Measurements from ENCODE around the gene TRERF1.
A peak's percentile ranks its signal among the peaks of the same experiment; 100 is the strongest.

Gene TRERF1

DNA sequence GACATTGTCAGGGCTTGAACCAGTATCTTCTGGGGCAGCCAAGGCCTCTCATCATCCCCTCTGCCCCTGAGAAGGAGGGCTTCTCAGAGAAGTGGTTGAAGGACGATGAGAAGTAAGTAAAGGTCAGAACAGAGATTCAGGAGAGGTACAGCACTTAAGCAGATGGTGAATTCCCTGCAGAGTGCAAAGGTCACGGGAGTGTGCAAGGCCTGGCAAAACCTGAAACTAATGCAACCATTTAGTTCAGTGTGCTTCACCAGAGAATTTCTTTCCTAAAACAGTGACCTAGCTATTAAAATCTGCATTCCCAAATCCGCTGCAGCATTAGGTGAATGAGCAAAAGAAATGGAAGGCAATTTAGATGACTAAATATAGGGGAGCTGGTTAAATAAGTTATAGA, 58.4 kb downstream of the TRERF1 start:
- DNase-seq (ENCODE audit: low read depth in 2 of 2): no peak

DNA sequence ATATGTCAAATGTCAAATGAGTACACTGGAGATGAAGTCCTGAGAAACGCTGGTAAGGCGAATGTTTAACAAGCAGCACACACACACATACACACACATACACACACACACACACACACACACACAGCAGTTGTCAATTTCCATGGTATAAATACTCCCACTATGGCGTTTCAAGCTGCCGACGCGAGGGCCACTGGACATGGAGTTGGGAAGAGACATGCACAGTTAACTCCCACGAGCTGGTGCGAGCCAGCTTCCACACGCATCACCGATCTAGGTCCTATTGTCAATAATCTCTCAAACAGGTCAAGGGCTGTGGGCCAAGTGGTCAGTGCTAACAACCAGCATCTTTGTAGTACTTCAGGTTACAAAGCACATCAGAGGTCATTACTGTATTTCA, 58.9 kb downstream of the TRERF1 start:
- no peak for DNase-seq (ENCODE audit: low read depth in 2 of 2)

DNA sequence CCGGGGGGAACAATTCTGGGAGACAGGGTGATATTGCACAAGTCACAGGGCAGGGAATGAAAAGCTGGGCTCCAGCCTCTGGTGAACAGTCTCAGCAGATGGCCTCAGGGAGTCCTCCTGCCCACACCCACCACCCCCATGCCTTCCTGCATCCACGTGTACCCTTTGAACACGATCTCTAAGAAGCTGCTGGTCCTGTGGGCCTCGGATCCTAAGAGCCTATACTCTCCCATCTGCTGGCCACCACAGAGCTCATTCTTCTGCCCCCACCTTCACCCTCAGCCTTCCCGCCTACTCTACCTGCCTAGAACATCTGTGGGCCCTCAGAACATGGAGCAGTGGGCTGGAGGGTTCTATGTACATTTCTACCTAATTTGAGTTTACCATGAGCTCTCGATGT, 60.3 kb downstream of the TRERF1 start:
- DNase-seq (ENCODE audit: low read depth in 2 of 2): no peak

DNA sequence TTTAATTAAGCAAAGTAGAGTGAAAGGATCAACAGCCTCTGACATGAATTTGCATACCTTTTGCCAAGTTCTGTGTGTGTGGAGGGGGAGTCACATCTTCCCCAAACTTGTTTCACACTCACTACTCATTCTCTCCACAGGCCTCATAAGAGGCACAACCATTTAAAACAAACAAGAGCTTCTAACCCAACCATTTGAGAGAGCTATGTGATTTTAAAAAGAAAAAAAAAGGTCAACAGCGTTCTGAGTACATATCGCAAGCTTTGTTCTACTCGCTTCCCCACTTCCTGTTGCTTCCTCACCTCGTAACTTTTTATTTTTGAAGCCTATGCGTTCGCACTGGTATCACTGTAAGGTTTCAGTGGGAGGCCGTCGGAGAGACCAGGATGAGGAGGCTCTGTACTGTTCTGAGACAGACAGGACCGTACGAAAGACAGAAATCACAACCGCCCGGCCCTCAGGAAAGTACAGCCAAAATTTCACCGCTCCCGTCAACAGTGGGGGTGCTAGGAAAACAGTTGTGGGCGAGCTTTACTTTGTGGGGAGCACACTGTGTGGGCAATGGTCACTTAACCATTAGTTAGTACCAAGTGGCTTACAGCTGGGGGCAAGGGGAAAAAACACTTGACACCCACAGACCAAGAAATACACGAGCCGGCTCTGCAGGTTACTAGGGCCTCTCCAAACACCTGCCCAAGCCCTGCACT, 61.3 kb downstream of the TRERF1 start:
- DNase-seq (ENCODE audit: low read depth in 2 of 2): peak; percentile 35 to 45

DNA sequence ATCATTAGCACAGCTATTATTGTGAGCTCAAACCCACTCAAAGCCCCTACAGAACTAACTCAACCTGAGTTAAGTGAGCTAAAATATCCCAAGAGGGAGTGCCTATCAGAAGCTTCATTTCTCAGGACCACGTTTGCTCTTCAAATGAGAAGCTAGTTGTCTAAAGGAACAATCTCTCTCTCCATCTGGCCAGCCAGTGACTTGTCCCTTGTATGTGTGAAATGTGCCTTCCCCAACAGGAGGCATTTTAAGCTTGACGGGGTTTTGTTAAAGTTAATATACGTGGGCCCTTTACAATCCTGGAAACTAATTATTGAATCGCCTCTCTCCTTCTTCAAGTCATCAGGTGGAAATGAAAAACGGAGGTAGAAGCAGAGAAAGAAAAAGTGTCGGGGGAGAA, 62.0 kb downstream of the TRERF1 start:
- no peak for DNase-seq (ENCODE audit: low read depth in 2 of 2)

DNA sequence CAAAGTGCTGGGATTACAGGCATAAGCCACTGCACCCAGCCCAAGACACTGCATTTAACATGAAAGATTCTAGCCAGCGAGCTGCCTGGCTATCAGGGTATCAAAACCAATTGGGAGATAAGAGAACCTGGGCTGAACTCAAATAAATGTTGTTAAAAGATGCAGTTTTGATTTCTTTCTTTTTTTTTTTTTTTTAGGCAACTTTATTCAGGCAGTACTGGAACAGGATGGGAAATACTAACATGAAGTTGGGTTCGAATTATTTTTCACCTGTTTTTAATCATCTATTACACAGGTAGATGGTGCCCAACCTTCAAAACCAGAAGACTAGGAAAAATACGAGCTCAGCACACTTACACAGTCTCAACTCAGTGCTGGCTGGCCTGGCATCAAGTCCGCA, 63.7 kb downstream of the TRERF1 start:
- no peak for DNase-seq (ENCODE audit: low read depth in 2 of 2)

DNA sequence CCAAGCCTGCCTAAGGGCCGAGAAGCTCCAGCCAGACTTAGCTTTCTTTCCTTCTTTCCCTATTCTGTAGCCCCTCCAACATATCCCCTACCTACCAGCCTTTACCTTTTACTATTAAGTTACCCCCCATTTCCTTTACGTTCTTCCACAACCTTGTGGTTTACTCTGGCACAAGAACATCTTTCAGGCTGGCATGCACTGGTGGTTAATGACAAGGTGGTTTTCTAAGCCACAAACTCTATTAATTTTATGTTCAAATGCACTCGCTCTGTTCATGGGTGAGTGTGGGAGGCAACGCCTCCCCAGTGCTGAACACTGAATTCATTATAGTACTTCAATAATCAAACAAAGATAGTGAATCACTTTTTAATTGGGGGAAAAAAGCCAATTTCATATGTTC, 64.4 kb downstream of the TRERF1 start:
- no peak for DNase-seq (ENCODE audit: low read depth in 2 of 2)

DNA sequence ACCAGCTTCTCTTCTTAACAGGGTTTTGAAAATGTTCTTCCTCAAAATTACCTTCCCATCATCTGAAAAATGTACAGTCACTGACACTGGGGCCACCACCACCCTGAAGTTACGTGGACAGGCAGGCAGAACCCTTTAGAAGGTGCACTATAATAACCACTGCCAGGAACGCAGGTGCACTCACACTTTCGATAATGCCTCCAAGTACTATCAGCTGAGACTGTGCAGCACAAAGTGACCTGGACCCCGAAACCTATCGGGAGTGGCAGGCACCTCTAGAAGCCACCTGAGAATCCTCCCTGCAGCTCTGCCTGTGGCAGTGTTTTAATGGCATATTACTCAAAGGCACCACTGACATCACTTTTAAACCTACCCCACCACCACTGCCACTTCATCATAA, 66.4 kb downstream of the TRERF1 start:
- no peak for DNase-seq (ENCODE audit: low read depth in 2 of 2)

DNA sequence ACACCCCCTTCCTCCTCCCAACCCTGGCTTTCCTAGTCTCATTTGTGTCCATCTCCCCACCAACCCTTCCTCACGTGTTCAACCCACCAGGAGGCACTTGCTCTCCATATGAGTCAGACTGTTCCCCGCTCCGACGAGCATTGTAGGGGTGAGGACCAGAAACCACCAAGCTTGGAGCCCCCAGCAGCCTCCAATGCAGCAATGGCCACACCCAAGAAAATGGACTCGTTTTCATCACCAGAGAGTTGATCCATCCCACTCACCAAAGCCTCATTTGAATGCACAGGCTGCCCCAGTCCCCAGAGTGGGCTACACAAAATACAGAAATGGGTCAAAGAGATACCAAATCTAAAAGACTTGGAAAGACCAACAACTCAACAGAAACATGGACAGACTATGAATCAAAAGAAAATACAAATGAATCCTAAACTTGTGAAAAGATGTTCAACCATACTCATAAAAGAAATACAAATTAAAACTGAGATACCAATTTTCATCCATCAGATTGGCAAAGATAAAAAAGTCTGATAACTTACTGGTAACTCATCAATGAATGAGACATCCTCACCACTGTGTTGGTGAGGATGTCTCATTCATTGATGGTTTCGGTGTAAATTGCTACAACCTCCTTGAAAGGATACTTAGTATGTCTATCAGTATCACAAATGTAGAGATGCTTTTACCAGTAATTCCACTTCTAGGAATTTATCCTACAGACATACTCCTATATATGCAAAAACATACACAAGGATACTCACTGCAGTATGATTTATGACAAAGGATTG, 68.1 kb downstream of the TRERF1 start:
- DNase-seq (ENCODE audit: low read depth in 2 of 2): no peak

DNA sequence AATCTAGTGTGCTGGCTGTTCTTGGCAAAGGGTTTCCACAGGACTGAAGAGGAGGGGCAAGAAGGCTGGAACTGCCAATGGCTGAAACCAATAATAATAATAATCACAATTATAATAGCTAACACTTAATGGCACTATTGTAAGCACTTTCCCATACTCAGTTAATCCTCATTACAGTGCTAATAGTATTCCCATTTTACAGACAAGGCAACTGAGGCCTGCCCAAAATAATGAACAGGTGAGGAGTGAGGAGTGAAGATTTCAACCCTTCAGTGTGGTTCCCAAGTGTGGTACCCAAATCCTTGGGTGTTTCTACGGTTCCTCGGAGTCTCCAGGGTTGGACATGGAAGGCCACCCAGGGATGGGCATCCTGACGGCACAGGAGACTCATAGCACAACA, 69.9 kb downstream of the TRERF1 start:
- no peak for DNase-seq (ENCODE audit: low read depth in 2 of 2)

DNA sequence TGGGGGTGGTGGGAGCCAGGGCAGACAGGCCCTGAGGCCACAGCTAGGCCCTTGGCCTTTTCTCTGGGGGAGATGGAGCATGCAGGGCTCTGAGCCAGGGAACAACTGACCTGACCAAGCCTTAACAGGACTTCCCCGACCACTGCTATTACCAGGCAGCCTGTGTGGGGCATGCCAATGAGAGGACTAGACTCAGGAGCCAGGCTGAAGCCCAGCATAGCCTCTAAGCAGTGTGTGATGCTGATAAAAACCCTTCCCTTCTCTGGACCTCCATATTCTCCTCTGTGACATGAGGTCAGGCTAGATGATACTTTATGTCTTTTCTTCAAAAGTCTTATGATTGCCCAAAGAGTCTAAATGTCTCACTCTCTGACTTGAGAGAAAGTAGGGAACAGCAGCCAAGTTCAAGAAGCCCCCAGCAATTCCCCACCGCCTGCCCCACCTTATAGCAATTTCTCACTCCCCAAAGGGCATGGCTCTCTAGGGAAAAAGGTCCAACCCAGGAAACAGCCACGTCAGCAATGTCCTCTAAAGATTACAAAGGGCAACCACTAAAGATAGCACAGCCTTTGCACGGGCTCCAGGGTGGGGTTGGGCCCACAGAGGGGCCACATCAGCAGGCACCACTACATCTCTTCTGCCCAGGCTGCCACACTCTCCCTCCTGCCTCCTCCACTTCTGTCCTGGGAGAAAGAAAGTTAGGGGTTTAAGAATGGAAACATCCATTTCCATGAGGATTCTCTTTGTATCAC, 71.3 kb downstream of the TRERF1 start:
- DNase-seq (ENCODE audit: low read depth in 2 of 2): no peak

DNA sequence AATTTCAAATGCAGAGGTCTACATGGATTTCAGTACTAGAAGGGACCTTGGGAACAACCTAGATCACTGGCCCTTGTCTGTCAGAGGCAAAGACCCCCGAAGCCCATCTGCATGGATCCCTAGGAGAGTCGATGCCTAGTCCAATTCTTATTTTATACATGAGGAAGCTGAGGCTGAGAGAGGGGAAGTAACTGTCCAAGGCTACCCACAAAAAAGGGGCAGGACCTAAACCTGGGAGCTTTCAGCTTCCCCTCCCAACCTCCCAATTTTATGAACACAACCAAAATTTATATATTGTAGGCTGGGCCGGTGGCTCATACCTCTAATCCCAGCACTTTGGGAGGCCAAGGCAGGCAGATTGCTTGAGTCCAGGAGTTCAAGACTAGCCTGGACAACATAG, 73.2 kb downstream of the TRERF1 start:
- DNase-seq (ENCODE audit: low read depth in 2 of 2): no peak

DNA sequence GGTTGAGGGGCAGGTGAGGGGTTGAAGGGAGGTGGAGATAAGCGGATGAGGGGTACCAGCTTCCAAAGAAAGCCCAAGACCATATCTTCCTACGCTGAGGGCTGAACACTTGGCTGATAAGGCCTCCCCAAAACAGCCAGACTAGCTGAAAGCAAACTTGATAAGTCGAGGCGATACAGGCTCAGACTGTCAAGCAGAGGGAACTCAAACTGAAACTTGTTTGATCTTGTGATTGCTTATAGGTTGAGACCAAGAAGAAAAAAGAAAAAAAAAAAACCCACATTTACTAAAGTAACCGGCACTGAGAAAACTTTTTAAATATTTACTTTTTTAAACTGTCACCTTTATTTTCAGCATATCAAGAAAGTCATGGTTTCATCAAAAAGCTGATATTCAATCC, 73.6 kb downstream of the TRERF1 start:
- no peak for DNase-seq (ENCODE audit: low read depth in 2 of 2)

DNA sequence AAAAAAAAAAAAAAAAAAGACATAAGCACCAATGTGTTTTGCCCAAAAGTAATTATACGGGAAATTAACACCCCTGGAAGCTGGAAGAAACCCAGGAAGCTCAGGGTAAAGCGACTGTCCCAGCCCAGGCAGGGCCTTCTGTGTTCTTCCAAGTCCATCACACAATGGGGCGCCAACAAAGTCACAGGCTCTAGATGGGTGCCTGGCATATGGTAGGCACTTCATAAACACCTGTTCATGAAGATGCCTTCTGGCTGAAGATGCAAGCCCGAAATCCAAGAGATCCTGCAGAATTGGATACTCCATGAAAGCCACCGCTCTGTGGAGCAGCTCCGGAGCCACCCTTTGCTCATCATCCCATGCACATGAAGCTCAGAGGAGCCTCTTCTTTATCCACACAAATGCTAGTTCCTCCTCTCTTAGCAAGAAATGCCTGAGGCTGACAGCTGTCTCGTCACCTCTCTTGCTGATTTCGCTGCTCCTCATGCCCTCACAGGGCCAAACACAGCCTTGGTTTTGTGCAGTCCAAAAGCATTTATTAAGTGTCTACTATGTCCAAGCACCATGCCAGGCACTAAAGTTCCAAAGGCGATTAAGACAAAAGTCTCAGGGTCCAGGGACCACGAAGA, 76.6 kb downstream of the TRERF1 start:
- DNase-seq (ENCODE audit: low read depth in 2 of 2): no peak

DNA sequence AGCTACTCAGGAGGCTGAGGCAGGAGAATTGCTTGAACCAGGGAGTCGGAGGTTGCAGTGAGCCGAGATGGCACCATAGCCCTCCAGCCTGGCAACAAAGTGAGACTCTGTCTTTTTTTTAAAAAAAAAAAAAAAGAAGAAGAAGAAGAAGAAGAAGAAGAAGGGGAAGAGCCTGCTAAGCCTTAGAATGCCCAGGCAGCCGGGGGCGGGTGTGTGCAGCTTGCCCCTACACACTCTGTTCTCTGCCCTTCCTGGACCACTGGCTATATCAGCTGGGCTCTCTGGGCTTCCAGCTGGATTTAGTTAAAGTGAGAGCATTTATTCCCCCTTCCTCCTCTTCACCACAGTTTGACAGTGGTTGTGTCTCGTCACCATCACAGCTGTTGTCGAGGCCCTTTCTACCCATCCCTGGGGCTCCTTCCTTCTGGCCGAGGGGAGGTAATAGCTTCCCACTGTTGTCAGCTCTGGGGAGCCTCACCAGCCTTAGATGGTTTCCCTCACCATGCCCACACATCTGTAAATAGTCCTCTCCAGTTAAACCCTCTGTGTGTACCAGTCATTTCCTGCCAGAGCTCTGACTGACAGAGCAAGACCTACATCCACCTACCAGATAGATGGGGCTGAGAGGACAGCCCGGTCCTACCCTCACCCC, 77.6 kb downstream of the TRERF1 start:
- no peak for DNase-seq (ENCODE audit: low read depth in 2 of 2)

DNA sequence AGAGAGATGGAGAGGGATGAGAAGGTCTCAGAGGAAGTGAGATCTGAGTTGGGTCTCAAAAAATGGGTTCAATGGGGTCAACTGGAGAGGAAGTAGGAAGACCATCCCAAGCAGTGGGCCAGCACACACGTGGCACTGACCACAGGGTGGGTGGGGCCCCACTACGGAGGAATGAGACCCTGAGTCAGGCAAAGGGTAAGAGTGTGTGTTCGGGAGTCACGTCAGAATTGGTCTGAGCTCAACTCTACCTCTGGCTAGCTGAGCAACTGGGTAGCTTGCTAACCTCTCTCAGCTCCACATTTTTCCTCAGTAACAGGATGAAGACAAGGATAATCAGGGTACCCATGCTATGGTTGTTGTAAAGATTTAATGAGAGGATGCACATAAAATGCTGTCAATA, 79.0 kb downstream of the TRERF1 start:
- no peak for DNase-seq (ENCODE audit: low read depth in 2 of 2)

DNA sequence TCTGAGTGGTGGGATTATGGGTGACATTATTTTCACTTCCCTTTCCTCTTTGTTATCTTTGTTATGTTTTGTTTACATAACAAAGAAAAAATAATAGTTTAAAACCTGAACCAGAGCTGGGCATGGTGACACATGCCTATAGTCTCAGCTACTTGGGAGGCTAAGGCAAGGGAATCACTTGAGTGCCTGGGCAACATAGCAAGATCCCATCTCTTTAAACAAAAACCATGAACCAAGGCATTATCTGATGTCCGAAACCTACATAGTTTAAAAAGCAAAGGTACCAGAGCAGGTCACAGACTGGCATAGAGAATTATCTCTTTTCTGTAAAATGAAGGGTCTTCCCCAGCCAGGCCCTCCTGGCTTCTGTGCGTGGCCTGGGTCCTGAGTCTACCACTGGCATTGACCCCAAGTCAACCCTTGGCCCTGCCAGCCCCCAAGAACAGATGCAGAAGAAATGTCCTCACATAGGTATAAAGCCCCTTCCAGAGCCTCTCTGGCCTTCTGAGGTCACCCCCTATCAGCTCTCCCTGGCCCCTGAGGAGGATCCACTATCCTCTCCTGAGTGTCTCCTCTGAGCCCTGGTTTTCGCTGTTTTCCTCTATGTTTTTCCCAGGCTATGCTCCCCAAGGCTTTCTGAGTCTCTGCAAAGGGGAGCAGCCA, 81.3 kb downstream of the TRERF1 start:
- DNase-seq (ENCODE audit: low read depth in 2 of 2): no peak

DNA sequence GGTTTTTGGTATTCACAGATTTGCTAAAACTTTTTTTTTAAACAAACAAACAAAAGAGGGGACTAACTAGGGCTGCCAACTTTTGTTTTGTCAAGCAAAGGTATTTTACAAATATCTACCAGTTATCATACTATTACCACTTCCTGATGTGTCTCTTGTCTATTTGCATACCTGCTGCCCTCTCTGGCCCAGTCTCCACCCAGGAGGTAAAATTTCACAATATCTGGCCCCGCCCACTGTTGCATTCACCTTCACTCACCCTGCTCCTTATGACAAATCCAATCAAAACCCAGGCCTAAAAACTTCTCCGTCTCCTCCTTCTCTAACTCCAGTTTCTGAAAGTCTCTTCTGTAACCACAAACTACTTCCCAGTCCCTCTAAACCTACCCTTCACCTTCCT, 82.2 kb downstream of the TRERF1 start:
- no peak for DNase-seq (ENCODE audit: low read depth in 2 of 2)

DNA sequence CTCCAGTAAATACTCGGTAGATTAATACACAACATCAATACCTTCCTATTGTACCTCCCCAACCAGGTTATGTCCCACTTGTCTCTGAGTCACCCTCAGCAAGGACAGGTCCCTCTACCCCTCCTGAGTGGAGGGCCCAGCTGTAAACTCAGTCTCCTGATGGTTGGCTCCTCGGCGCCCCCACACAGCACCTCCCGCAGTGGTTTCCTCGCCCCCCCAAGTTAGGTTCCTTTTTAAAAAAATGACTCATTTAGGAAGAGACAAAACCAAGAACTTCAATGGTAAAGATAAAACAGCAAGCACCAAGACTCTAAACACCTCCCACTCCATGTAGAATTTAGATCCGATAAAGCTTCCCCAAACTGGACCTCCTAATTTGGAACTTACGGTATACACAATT, 83.5 kb downstream of the TRERF1 start:
- DNase-seq (ENCODE audit: low read depth in 2 of 2): peak; percentile 40 to 51

DNA sequence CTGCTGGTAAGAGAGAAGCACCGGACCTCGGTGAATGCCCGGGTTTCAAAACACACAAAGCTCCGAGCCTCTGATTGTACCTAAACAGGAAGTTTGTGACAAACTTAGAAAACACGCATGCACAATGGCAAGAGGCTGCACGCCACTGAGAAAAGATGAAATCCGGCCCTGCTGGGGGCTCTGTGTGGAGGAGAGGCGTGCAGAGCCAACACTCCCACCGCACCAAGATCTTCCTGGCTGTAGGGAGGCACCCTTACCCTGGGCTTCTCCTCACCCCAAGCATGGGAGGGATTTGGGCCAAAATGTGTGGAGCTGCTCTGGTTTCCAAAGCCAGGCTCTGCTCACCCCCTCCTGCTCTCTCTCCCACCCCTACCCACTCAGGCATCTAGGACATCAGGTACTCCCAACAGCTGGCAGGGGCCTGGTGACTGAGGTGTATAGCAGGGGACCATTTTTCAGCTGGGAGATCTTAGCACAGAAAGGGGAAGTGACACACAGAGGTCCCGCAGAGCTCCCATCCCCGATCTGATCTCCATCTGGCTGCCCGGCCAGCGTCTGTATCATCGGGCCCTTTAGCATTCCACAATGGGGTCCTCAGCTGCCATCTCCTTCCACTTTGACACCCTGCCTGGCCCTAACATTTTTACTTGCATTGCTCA, 84.2 kb downstream of the TRERF1 start:
- no peak for DNase-seq (ENCODE audit: low read depth in 2 of 2)

DNA sequence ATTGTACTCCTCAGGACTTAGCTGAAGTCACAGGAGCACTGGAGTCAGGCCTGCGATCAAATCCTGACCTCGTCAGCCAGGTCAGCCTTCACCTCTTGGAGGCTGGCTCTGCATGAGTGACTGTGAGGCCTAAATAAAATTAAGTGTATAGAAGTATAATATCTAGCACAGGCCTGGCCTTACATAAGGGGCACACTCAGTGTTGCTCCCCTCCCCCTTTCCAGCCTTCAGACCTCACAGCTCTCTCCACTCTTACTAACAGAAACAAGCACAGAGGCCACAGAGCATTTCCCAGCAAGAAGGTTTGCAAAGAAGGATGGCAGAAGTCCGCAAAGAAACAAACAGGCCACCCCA, 84.8 kb downstream of the TRERF1 start:
- DNase-seq (ENCODE audit: low read depth in 2 of 2): no peak

Data from stimulated activated CD4-positive, alpha-beta T cell treated with anti-CD3 and anti-CD28 coated beads, Interleukin-1b, Interleukin-23, amount 100 ng/mL, for 4 hours (primary cell).